GM12878 (cell line): ENCODE measurements around the gene NDUFS6. TPM values are rescaled to one million over a fixed set of nuclear protein-coding genes. Genes with fewer than 3 reads are reported as not detected.

Experiments used
- ATAC-seq: fragments of 200-7000 bp; cut with Tn5 transposase; 3 replicates; pipeline ENCODE4 v1.9.1; 2020; ENCODE audit warnings: mild to moderate bottlenecking, moderate library complexity
- BruUV-seq: library from RNA; stranded (reverse); fragments of 400-500 nt; replicated peaks from 2 replicates; lab custom pipeline; 2021; lab: Mats Ljungman, UMichigan
- CTCF ChIA-PET: fragments of 300-600 bp; sonication (Branson Sonifier 250); formaldehyde crosslinking; extraction: SDS; loops from one replicate; lab custom pipeline; 2021; ENCODE audit warnings: inconsistent platforms; lab: Yijun Ruan, JAX
- POLR2A ChIA-PET: fragments of 350-600 bp; formaldehyde crosslinking; extraction: SDS; loops from one replicate; lab custom pipeline; 2021; ENCODE audit warnings: inconsistent platforms; lab: Charles Lee
- RAD21 ChIA-PET: fragments of 300-600 bp; sonication (Branson Sonifier 250); formaldehyde crosslinking; loops from one replicate; lab custom pipeline; 2023; ENCODE audit warnings: antibody characterized with exemption; ENCODE audit not compliant: unreplicated experiment; lab: Charles Lee
- SMC1A ChIA-PET: fragments of 300-600 bp; sonication (Branson Sonifier 250); formaldehyde crosslinking; loops from one replicate; lab custom pipeline; 2023; ENCODE audit not compliant: unreplicated experiment, uncharacterized antibody; lab: Charles Lee
- DNase-seq: peaks from one replicate; pipeline ENCODE4 v3.0.0-alpha.2; 2011; ENCODE audit warnings: low read depth, low spot score
- FAIRE-seq: peaks from 3 replicates; lab custom pipeline; 2011; peaks lifted over from hg19 to GRCh38; lab: Jason Lieb, UNC
- H2AFZ ChIP-seq: 2 replicates; pipeline ENCODE4 v1.6.0; 2011; ENCODE audit warnings: low read depth, low read length, control low read depth; ENCODE audit not compliant: control insufficient read depth
- H3K27ac ChIP-seq: 2 replicates; pipeline ENCODE4 v1.5.1; 2011; ENCODE audit warnings: control low read depth; ENCODE audit not compliant: control insufficient read depth, insufficient read depth
- H3K27me3 ChIP-seq, 2 experiments: replicated peaks in 1 of 2; 2 replicates each; pipeline versions ENCODE4 v1.6.0 to v1.6.1; 2011; ENCODE audit warnings: low read length in 1 of 2; ENCODE audit not compliant: control insufficient read depth in 2 of 2, insufficient read depth in 2 of 2
- H3K36me3 ChIP-seq, 2 experiments: 2 replicates each; pipeline ENCODE4 v1.5.1; 2011; ENCODE audit warnings: low read length in 1 of 2; ENCODE audit not compliant: control insufficient read depth in 2 of 2, insufficient read depth in 2 of 2
- H3K4me1 ChIP-seq: 2 replicates; pipeline ENCODE4 v1.6.1; 2011; ENCODE audit warnings: mild to moderate bottlenecking, low read length, moderate library complexity, mixed read lengths; ENCODE audit not compliant: control insufficient read depth, insufficient read depth
- H3K4me2 ChIP-seq: 2 replicates; pipeline ENCODE4 v1.6.0; 2011; ENCODE audit warnings: control low read depth; ENCODE audit not compliant: control insufficient read depth, insufficient read depth
- H3K4me3 ChIP-seq: fragments of 200-600 bp; sonication (generic); 2 replicates; pipeline ENCODE4 v1.5.1; 2016
- H3K79me2 ChIP-seq: 2 replicates; pipeline ENCODE4 v1.6.0; 2011; ENCODE audit warnings: low read length; ENCODE audit not compliant: control insufficient read depth, insufficient read depth
- H3K9ac ChIP-seq: 2 replicates; pipeline ENCODE4 v1.8.0; 2011; ENCODE audit warnings: low read length, control low read depth, mixed read lengths; ENCODE audit not compliant: control insufficient read depth, insufficient read depth
- H3K9me3 ChIP-seq: replicated peaks from 3 replicates; pipeline ENCODE4 v1.5.1; 2011; ENCODE audit warnings: mild to moderate bottlenecking, low read length; ENCODE audit not compliant: control insufficient read depth, insufficient read depth
- H4K20me1 ChIP-seq: 2 replicates; pipeline ENCODE4 v1.6.0; 2011; ENCODE audit not compliant: control insufficient read depth, insufficient read depth
- BHLHE40 ChIP-seq, 2 experiments: fragments of 450-650 bp in 1 of 2; IDR thresholded peaks; 2 replicates each; pipeline ENCODE4 v1.6.1; 2011 to 2017; ENCODE audit warnings: low read depth in 2 of 2, borderline replicate concordance in 1 of 2, improper control_type of control experiment in 1 of 2, low read length in 1 of 2, mild to moderate bottlenecking in 1 of 2
- CREB1 ChIP-seq: IDR thresholded peaks from 2 replicates; pipeline ENCODE4 v1.6.1; 2012; ENCODE audit warnings: low read depth, mild to moderate bottlenecking, inconsistent platforms
- ESRRA ChIP-seq: IDR thresholded peaks from 2 replicates; pipeline ENCODE4 v1.6.1; 2012; ENCODE audit warnings: mild to moderate bottlenecking, low read length, improper control_type of control experiment
- MEF2B ChIP-seq: fragments of 450-650 bp; IDR thresholded peaks from 2 replicates; pipeline ENCODE4 v1.6.1; 2018; ENCODE audit warnings: mild to moderate bottlenecking, moderate library complexity; ENCODE audit not compliant: partially characterized antibody, poor library complexity, severe bottlenecking
- MTA2 ChIP-seq: fragments of 450-650 bp; IDR thresholded peaks from 2 replicates; pipeline ENCODE4 v1.6.1; 2016; ENCODE audit warnings: low read depth, mild to moderate bottlenecking, moderate library complexity
- NFIC ChIP-seq: IDR thresholded peaks from 2 replicates; pipeline ENCODE4 v1.6.1; 2012; ENCODE audit warnings: low read depth, mild to moderate bottlenecking, inconsistent platforms, low read length, moderate library complexity
- ZBED1 ChIP-seq: IDR thresholded peaks from 2 replicates; pipeline ENCODE4 v1.6.1; 2016; ENCODE audit warnings: borderline replicate concordance
- ZNF274 ChIP-seq: IDR thresholded peaks from one replicate; pipeline ENCODE4 v1.8.0; 2011; ENCODE audit not compliant: insufficient read length, insufficient read depth
- ZNF592 ChIP-seq: fragments of 450-650 bp; IDR thresholded peaks from 2 replicates; pipeline ENCODE4 v1.6.1; 2017; ENCODE audit warnings: mild to moderate bottlenecking, moderate library complexity
- WGBS: methylation state at CpG from one replicate; pipeline ENCODE4 v1.1.6; 2016; ENCODE audit warnings: low lambda C conversion rate; ENCODE audit not compliant: insufficient replicate concordance, insufficient coverage; ENCODE audit errors: missing lambda C conversion rate; 5-methylcytosine and 5-hydroxymethylcytosine counted together
- in situ Hi-C: fragments of 300-500 bp; cut with MboI; formaldehyde crosslinking; loops from 9 replicates; pipeline ENCODE4 v1.14.3; 2018; ENCODE audit warnings: mixed read lengths
- intact Hi-C: fragments of 100-400 bp; cut with micrococcal nuclease; formaldehyde crosslinking; loops from one replicate; pipeline ENCODE4 v1.14.2; 2022; ENCODE audit not compliant: unreplicated experiment
- polyA plus RNA-seq, 11 experiments: library from polyadenylated mRNA; depleted of rRNA in 4 of 11; unstranded in 6 of 11; stranded (reverse) in 5 of 11; fragments of >200 nt; fragmentation: Nextera tagmentation in 4 of 11; fragmentation: Illumina TruSeq in 1 of 11; extraction: Ambion mirVana in 4 of 11; extraction: Trizol in 1 of 11; gene quantifications; 1 replicate in 1 of 11; 2 replicates in 10 of 11; pipeline versions ENCODE4 v1.2.1 to v1.2.3, GENCODE V29; 2011 to 2016; ENCODE audit warnings: inconsistent platforms in 2 of 11, missing spikeins in 2 of 11, low read depth in 1 of 11
- total RNA-seq, 4 experiments: library from RNA; depleted of rRNA in 3 of 4; stranded (reverse); fragments of >200 nt in 3 of 4; fragmentation: Illumina TruSeq in 1 of 4; extraction: Trizol in 1 of 4; gene quantifications; 2 replicates each; pipeline versions ENCODE4 v1.2.1 to v1.2.3, GENCODE V29; 2013 to 2021

Gene NDUFS6
- total and polyA plus RNA-seq, 10 of the 15 experiments (the other 5 are each of a cell fraction or from before 2014, with no cell fraction given), result 20.7 to 213 (median 58.3) TPM

GRCh38 chr5:1823381-1824034 is 22.3 kb downstream of the NDUFS6 start:
- RAD21 ChIA-PET, result no interaction called here
- in situ Hi-C loops, result no loop called here
- H3K4me3 ChIP-seq, result no peak overlapping the region
- BruUV-seq, result no TSS peak
- H3K27me3 ChIP-seq, result no peaks in the 10 kb centered on the region
- H4K20me1 ChIP-seq, result no peaks in the 10 kb centered on the region
- no peaks in the 10 kb centered on the region; the same call in 1 of the 2 replicates for H3K4me1 ChIP-seq
- no peak overlapping the region for H3K27ac ChIP-seq
- H3K79me2 ChIP-seq, result no peaks in the 10 kb centered on the region
- POLR2A ChIA-PET, result no interaction called here
- FAIRE-seq, result no peak
- no peak for TF ChIP-seq MTA2
- TF ChIP-seq, all 136 proteins: peak for 0
- intact Hi-C loops, result no loop called here
- Histone ChIP-seq H3K4me2 (no peak overlapping the region), H3K36me3 (peaks cover 3 to 29% of the 10 kb centered on the region in 2 experiments; a peak in 3 of 4 replicates), H3K9ac (no peak overlapping the region), H2AFZ (no peak overlapping the region), H3K9me3 (no peaks in the 10 kb centered on the region; the same call in 2 of the 3 replicates)
- no peak for DNase-seq
- 88% methylated on average over 12 of the region's 12 CpGs for WGBS
- SMC1A ChIA-PET, result interaction anchor here (1.2 kb wide), 1 partner anchor 20 kb away, joined by 3 read pairs; no protein-coding TSS in a partner anchor
- CTCF ChIA-PET, result no interaction called here
- no peak for ATAC-seq

- in situ Hi-C loops, result no loop called here
- POLR2A ChIA-PET, result interaction anchor here (0.5 kb wide), 1 partner anchor 21 kb away, joined by 3 read pairs; no protein-coding TSS in a partner anchor
- RAD21 ChIA-PET, result no interaction called here
- H3K9ac ChIP-seq, result no peak overlapping the region
- TF ChIP-seq BHLHE40 (IDR thresholded peaks at IDR 0.05; ENCODE audit: borderline replicate concordance in 1 of 2, low read depth in 2 of 2, low read length in 1 of 2) (no peak), NFIC (no peak), ZNF274 (no peak), ZBED1 (no peak), ZNF592 (no peak), CREB1 (no peak), MEF2B (no peak), ESRRA (no peak)
- H3K36me3 ChIP-seq, result peaks cover 3 to 29% of the 10 kb centered on the region in 2 experiments; a peak in 3 of 4 replicates
- no peaks in the 10 kb centered on the region for H3K79me2 ChIP-seq
- WGBS, result 92% methylated on average over 24 of the region's 25 CpGs
- no peak overlapping the region for H3K27ac ChIP-seq
- no peak overlapping the region for H3K4me2 ChIP-seq
- BruUV-seq, result no TSS peak
- ATAC-seq, result no peak
- H3K4me3 ChIP-seq, result no peak overlapping the region
- no peaks in the 10 kb centered on the region for H4K20me1 ChIP-seq
- no peak for DNase-seq
- FAIRE-seq, result no peak
- H3K4me1 ChIP-seq, result no peaks in the 10 kb centered on the region; the same call in 1 of the 2 replicates
- no peaks in the 10 kb centered on the region for H3K27me3 ChIP-seq
- SMC1A ChIA-PET, result no interaction called here
- intact Hi-C loops, result no loop called here
- CTCF ChIA-PET, result no interaction called here
- H2AFZ ChIP-seq, result no peak overlapping the region
- H3K9me3 ChIP-seq, result no peaks in the 10 kb centered on the region
Observed at GRCh38 chr5:1824109-1824821, 23.1 kb downstream of the NDUFS6 start.
